Hepatocyte (in vitro differentiated cells): Measurements from ENCODE around the gene ZNF503.

ENCODE experiments used
- CTCF ChIP-seq: fragments of 200-600 bp; sonication (generic); IDR thresholded peaks from 2 replicates; pipeline ENCODE4 v1.5.1; 2016; ENCODE audit warnings: antibody characterized with exemption, mild to moderate bottlenecking; ENCODE audit not compliant: poor library complexity
- EZH2 ChIP-seq: fragments of 200-600 bp; sonication (generic); IDR thresholded peaks from 2 replicates; pipeline ENCODE4 v1.6.1; 2016; ENCODE audit warnings: antibody characterized with exemption, mild to moderate bottlenecking, borderline replicate concordance

GRCh38 chr10:75429159-75429827 lies 27.7 kb upstream of the ZNF503 start:
- TF ChIP-seq CTCF (no peak), EZH2 (no peak)
